GM19023 (cell line): Measurements from ENCODE around the gene APBA1.
"Not testable (repeated sequence)": the region's sequence is repeated elsewhere in the genome, so short reads cannot be mapped to it uniquely, and the experiment has no call there.

Experiments used
- ATAC-seq: cut with Tn5 transposase; IDR thresholded peaks from one replicate; pipeline ENCODE4 v1.9.1; 2021; ENCODE audit warnings: mild to moderate bottlenecking, moderate library complexity; ENCODE audit not compliant: unreplicated experiment

Gene APBA1

DNA sequence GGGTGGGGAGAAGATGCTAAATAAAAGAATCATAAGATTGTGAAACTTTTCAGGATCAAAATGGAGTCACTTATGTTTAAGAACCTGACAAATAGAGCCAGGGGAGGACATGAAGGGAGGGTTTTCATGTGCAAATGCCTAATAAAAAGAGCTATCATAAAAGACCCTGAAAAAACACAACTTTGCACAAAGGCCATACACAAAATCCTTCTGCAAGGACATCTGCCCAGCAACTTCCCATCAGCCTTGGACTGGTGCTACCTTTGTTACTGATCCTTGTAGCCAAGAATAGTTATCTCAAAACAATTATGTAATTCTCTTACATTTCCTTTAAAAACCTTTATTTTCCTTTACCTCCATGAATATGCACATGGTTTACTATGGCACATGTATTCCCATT lies 63.0 kb downstream of the APBA1 start:
- ATAC-seq: no peak

DNA sequence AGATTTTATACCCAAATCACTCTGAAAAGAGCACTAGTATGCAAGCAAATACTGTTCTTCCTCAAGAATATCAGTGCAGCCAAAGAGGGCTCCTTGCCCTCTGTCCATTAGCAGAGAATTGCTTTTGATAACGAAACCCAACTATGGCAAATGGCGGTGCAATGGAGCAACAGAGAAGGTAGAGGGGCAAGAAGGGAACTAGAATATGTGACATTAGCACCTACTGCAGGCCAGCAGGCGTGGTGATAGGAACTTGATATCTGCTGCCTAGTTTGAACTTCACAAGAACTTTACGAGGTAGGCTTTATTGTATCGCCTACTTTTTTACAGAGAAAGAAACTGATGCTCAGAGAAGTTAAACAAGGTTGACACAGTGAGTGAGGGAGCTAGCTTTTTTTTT lies 66.1 kb downstream of the APBA1 start:
- no peak for ATAC-seq

DNA sequence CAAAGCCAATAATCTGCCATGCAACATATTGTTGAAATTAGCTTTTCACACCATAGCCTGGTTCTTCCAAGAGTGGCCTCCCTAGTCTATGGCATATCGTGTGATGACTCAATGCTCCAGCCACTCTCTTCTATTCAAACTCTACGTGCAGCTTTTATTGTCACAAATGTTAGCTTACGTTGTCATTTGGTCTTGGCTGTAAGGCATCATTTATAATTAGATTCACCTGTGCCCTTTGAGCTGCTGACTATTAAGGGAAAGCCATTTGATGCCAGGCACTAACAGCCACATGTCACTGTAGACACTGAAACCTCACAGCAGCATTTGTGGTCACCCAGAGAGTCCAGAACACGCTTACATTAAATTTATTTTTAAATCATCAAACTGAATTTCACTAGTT lies 66.8 kb downstream of the APBA1 start:
- ATAC-seq: no peak

DNA sequence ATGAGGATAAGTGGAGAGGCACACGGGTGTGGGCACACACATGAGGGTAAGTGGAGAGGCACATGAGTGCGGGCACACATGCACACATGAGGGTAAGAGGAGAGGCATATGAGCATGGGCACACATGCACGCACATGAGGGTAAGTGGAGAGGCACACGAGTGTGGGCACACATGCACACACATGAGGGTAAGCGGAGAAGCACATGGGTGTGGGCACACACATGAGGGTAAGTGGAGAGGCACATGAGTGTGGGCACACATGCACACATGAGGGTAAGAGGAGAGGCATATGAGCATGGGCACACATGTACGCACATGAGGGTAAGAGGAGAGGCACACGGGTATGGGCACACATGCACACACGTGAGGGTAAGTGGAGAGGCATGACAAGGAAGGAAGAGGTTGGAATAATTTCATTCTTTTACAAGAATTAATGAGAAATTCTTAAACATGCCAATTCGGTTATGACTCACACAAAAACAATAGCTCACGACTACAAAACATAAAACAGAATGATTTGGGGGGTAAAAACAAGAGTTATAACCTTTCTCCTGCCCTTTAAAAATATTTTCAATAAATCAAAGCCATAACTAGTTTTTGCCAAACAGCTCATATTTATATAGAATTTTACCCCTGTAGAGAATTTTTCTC lies 67.5 kb downstream of the APBA1 start:
- no peak for ATAC-seq

DNA sequence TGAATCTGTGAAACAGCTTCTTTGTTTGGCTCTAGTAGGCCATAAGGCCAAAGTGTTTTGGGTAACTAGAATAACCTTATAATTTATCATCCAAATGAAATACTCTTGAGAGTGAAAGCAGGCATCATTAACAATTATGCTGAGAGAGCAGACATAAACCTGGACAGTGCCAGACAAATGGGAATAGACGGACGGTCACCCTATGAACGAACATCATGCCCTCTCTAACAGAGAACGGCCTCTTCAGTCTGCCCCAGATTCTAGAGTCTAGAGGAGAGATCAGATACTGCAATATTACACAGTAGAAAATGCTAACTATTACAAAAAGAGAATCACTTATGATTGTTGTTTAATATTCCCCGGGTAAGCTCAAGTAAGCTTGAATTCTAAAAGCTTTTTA lies 68.5 kb downstream of the APBA1 start:
- ATAC-seq: no peak

DNA sequence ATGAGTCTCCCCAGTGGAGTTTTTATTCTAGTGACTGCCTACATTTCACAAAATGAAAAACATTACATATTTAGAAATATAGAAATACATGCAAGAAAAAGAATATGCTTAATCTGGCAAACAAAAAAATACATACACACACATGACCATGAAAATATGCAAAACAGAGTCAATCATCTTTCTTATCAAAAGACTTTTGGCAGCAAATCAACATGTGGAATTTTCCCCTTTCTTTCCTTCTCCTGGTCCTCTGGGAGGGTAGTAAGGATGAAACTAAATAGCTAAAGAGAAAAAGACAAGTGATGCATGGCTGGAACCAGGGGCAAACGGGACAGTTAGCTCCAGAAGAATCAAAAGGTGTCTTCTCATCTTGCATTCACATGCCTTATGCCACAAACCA lies 69.4 kb downstream of the APBA1 start:
- ATAC-seq: no peak

DNA sequence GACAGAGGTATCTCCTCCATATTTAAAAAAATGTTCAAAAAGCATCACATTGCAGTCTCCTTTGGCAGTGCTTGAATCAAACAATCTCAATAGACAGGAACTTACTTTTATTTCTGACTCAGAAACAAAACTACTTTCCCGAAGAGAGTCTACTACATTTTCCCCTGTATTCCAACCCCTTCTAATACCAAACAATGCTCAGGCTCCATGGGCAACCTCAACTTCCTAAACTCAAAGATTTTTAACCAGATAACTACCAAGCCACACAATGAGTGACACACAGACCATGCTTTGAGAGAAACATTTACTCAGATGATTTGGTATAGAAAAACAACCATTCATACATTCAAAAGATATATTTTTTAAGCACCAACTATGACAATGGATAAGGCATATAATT lies 70.5 kb downstream of the APBA1 start:
- ATAC-seq: no peak

DNA sequence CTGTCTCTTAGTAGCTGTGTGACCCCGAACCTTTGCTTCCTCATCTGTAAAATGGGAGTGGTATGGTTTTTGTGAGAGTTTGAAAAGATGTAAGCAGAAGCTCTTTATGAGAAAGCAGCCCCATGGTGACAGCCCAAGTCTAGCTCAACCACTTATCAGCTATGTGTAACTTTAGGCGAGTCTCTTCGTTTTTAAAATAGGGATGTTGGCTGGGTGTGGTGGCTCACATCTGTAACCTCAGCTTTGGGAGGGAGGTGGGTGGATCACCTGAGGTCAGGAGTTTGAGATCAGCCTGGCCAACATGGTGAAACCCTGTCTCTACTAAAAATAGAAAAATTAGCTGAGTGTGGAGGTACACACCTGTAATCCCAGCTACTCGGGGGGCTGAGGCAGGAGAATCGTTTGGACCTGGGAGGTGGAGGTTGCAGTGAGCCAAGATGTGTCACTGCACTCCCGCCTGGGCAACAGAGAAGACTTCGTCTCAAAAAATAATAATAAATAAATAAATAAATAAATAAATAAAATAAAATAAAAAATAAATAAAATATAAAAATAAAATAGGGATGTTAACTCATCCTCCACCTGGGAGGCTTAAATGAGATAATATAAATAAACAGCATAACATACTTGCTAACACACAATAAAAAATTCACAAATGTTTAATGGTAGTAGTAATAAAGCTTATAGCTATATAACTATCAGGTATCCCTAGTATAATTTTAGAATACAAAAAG lies 71.7 kb downstream of the APBA1 start:
- ATAC-seq: no peak

DNA sequence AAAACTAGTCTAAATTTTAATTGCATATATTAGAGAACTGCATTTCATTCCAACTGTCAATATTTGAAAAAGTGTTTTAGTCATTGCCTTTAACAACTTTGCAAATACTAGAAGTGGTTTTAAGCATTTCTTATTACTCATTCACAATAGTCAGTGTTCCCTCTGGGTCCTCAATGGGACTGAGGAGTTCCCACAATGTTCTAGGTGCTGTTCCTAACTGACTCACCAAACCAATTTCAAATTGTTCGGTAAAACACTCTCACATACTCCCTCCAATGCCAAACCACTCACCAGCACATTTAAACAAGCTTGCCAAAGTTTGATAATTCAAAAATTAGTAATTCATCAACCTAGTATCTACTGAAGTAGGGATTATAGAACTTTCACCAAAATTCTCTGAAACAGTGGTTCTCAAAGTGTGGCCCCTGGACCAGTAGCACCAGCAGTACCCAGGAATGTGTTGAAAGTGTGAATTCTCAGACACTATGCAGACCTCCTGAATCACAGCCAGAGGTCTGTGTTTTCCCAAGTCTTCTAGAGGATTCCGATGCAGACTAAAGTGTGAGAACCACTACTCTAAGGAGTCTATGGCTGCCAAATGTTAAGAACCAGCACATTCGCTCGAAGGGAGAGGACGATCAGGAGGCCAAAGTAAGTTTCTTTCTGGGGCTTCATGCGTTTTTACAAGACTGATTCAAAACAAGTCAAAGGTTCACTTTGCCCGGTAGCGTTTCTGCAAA lies 72.8 kb downstream of the APBA1 start:
- no peak for ATAC-seq

DNA sequence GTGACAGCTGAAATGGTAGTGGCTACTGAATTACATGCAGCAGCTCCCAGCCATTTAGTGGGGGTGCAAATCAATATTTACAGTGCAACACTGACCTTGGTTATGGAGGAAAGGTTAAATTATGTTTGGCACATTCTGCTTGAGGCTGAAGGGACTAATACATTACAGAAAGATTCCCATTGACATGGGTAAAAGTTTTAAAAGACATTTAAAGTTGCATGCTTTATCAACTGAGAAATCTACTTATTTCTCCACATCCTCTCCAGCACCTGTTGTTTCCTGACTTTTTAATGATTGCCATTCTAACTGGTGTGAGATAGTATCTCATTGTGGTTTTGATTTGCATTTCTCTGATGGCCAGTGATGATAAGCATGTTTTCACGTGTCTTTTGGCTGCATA lies 75.3 kb downstream of the APBA1 start:
- ATAC-seq: not testable (repeated sequence)

DNA sequence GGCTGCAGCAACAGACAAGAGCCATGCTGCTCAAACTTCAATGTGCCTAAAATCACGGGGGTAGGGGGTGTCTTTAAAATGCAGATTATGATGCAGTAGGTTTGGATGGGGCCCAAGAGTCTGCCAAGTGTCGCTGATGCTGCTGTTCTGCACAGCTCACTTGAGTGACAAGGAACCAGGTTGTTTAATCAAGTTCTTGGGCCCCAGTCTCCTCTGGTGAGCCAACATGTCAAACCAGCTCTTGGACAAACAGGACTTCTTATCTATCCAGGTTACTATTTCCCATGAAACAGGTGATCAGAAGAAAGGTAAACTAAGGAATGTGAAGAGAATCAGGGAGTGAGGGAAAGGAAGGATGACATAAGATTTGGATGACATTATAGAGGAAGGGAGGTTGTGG lies 78.0 kb downstream of the APBA1 start:
- no peak for ATAC-seq

DNA sequence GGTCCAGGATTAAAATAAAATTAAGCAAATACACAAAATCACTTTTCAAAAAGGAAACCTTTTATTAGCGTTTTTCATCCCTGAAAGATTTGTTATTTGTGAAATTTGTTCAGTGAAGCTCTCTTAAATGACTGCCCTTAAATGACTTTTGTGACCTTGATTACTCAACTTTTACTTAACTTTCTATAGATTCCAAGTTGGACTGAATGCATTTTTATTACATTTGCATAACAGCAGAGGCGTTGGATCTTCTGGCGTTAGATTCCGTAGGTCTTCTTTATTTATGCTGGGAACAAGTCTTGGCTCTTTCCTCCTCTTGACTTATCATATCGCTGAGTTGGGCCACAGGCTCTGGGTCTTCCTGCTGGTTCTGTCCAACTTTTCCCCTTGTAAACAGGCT lies 78.4 kb downstream of the APBA1 start:
- ATAC-seq: no peak

DNA sequence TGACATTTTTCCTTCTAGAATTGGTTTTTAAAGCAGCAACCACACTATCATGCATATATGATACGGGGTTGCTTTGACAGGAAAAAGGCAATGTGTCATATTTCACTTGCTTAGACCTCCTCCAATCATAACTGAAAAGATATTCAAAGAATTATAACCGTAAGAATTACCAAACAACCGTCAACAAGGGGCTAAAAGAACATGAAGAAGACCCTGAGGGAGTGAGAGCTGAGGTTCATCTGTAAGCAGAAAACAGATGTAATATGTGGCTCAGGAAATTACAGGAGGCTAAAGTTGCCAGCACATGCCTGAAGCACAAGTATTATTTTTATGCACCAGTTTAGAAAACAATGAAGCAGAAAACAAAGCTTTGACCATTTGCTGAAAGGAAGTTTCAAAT lies 78.9 kb downstream of the APBA1 start:
- ATAC-seq: no peak

DNA sequence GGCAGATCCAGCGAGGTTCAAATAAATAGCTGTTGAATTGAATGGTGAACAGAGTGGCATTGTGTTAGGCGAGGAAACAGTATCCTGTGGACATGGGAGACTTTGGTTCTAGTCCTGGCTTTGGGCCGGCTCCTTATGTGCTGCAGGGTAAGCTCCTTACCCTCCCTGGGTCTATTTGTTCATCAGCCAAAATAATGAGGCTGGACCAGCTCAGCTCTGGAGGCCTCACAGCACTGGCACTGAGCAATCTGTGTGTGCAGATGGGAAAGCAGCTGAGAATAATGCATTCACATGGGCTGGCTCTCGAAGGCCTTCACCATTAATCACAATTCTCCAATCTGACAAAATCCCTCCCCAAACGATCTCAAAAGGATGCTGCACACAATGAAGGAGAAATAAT lies 81.9 kb downstream of the APBA1 start:
- no peak for ATAC-seq

DNA sequence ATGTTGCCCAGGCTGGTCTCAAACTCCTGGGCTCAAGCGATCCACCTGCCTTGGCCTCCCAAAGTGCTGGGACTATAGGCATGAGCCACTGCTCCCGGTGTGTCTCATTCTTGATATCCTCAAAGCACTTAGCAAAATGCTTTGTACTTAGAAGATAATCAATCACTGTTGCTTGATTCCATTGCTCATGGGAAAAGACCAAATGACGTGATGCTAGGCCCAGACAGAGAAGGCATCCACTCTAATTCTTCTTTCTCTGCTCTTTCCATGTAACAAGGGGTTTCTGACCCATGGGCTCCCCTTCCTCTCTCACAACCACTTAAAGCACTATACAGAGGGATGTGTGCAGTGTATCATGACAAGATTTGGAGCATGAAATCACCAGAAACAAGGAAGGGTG lies 83.0 kb downstream of the APBA1 start:
- ATAC-seq: no peak

DNA sequence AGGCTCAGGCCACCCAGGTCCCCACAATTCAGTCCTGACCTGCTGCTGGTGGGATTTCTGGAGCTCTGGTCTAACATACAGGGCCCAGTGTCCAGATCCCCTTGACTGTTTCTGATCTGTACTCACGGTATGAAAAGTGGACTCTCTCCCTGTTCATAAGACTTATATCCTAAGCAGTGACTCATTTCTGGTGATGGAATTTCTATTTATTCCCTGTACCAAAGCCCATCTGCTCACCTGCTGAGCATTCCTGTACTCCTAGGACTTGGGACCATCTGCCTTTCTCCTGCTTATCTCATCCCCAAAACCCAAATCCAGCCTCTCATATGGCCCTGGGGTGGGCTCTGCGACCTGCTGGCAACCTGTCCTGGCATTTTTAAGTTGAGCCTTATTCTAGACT lies 86.6 kb downstream of the APBA1 start:
- ATAC-seq: no peak

DNA sequence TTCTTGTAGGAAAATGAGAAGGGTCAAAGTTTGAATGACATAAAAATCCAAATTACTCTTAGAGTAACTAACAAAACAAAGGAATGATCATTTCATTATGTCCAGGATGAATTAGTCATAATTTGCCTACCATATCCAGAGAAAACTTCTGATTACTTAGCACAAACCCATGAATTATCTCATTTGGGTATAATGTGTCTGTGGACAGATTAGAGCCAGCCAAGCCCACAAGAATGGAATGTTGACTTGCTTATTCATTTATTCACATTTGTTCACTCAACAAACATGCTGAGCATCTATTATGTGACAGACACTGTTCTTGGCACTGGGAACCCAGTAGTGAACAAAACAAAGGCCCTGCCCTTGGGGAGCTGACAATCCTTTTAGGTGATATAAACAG lies 87.4 kb downstream of the APBA1 start:
- no peak for ATAC-seq

DNA sequence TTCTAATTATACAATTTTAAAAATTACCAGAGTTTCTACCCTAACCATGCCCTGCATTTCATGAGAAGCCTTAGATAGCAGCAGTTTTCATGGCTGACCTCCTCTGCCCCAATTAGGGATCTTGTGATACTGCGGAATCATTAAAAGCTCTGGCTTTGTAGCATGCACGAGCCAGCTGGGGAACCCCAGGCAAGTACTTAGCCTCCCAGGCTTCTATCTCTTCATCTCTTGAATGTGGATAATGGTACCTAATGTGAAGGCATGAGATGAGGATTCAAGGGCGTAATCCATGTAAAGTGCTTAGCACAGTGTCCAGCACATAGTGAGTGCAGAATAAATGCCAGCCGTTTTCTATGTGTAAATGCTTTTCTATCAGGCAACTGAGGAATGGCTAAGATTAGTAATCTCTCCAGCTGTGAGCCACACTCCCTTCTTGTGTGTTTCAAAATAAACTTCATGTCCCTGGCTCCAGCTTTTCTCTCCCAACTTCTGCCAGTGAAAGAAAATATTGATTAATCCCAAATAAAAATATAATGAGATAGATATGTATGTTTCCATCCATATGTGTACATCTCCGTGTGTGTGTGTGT lies 88.4 kb downstream of the APBA1 start:
- ATAC-seq: no peak

DNA sequence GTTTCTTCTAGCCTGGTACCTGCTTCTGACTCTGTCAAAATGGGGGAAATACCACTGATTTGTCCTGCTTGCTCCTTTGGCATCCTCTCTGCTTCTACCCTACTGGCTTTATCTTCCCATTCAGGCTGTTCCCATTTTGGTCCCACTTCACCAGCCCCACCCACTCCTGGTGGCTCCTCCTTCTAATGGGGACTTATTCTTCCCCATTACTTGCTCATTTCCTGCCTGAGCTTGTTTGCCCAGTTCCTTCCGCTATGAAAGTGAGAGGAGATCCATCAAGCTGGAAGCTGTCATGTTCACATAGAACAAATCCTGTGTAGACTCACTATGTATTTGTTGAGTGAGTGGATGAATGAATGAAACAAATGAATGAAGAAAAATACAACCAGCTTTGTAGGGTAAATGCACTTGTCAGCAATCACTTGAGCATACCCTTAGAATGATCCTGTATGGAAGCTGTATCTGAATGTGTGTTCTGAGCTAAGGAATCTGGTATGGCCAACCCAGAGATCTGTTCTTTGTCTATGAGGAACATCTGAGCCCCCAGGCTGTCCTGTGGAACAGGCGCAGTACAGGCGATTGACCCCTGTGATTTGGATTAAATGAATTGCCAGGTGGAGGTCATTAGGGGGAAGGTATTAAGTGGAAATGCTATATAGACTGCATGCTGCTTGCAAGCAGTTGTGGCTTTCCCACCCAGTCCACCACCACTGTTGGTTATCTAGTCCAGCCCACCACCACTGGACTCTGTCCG lies 89.5 kb downstream of the APBA1 start:
- no peak for ATAC-seq

DNA sequence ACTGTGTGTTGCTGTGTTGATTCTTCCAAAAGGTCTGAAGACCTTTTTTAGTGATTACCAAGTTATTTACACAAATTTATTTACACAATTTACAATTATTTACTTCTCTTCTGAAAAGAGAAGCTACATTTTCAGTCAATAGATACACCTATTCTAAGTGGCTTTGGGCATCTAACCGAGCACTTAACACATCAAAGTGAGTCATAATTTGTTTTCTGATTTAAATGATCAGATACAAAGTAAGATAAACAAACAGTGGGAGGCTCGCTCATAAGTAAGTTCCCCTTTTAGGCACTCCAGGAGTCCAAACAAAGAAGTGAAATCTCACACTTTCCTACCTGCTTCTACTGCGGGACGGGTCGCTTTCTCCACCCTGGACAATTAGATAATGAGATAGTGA lies 90.2 kb downstream of the APBA1 start:
- ATAC-seq: no peak

DNA sequence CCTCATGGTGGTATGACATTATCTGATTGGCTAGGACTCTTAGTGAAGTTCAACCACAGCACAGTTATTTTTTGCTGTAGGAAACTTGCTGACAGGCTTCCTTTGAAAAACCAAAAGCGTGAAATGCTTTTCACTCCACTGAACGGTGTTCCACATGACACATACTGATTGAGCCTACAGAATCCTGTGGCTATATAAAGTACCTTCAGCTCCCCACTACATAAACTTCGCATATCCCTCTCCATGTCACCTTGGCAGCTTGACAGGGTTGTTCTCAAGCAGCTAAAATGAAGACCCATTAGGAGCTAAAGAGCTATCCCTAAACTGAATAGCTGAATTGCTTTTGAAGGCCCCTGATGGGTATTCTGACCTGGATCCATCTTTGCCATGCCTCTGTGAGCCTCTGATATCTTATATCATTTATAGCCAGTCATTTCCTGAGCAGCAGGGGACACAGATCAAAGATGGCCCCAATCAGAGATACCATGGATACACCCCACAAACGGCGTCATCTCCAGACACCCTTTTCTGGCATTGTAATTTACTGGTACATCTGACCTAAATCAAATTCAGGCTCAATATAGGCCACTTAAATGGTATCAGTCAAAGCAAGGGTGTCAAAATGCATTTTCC lies 91.5 kb downstream of the APBA1 start:
- ATAC-seq: no peak
